B cell (primary cell): ENCODE results near the gene ABCB4. TPM values are rescaled to one million over a fixed set of nuclear protein-coding genes. Genes with fewer than 3 reads are reported as not detected.

Experiments
- ATAC-seq: fragments of 200-7000 bp; cut with Tn5 transposase; one replicate; pipeline ENCODE4 v1.10.0; 2021; ENCODE audit warnings: low read depth, mild to moderate bottlenecking, moderate number of reproducible peaks, moderate library complexity
- CTCF ChIA-PET: fragments of 350-600 bp; sonication (Branson Sonifier 250); formaldehyde crosslinking; loops from one replicate; lab custom pipeline; 2021; ENCODE audit warnings: antibody characterized with exemption, inconsistent platforms; lab: Charles Lee
- POLR2A ChIA-PET: fragments of 350-600 bp; sonication (Branson Sonifier 250); formaldehyde crosslinking; loops from one replicate; lab custom pipeline; 2021; ENCODE audit warnings: antibody characterized with exemption; lab: Charles Lee
- DNase-seq: peaks from one replicate; pipeline ENCODE4 v3.0.0; 2013
- H2AFZ ChIP-seq: 2 replicates; pipeline ENCODE4 v1.6.1; 2012; ENCODE audit warnings: mild to moderate bottlenecking, low read depth, low read length; ENCODE audit not compliant: insufficient read depth, poor library complexity, severe bottlenecking
- H3K27ac ChIP-seq, 2 donors: 1 replicate in 1 of 2; 2 replicates in 1 of 2; pipeline ENCODE4 v1.5.1; 2012 to 2013; ENCODE audit warnings: low read length in 2 of 2, mild to moderate bottlenecking in 2 of 2, moderate library complexity in 1 of 2
- H3K27me3 ChIP-seq, 4 experiments: fragments of 200-600 bp in 1 of 4; sonication (generic) in 1 of 4; replicated peaks in 1 of 4; 1 replicate in 2 of 4; 2 replicates in 2 of 4; pipeline versions ENCODE4 v1.6.1 to v1.7.0; 2013 to 2016; ENCODE audit warnings: low read length in 3 of 4, mild to moderate bottlenecking in 2 of 4, mixed read lengths in 1 of 4, moderate library complexity in 1 of 4; ENCODE audit not compliant: insufficient read depth in 4 of 4, control insufficient read depth in 3 of 4; ENCODE audit errors: control extremely low read depth in 1 of 4
- H3K36me3 ChIP-seq, 2 experiments: replicated peaks in 1 of 2; 1 replicate in 1 of 2; 2 replicates in 1 of 2; pipeline versions ENCODE4 v1.6.1 to v1.7.1; 2013; ENCODE audit warnings: low read length in 1 of 2; ENCODE audit not compliant: insufficient read depth in 2 of 2, control insufficient read depth in 1 of 2; ENCODE audit errors: control extremely low read depth in 1 of 2, extremely low read depth in 1 of 2
- H3K4me1 ChIP-seq, 2 donors: fragments of 200-600 bp in 1 of 2; sonication (generic) in 1 of 2; 1 replicate in 1 of 2; 2 replicates in 1 of 2; pipeline versions ENCODE4 v1.5.1 to v1.6.1; 2013 to 2017; ENCODE audit warnings: low read length in 2 of 2; ENCODE audit not compliant: control insufficient read depth in 2 of 2, insufficient read depth in 2 of 2
- H3K4me2 ChIP-seq: replicated peaks from 2 replicates; pipeline ENCODE3; 2012; ENCODE audit warnings: mild to moderate bottlenecking, low read depth, low read length; ENCODE audit not compliant: poor library complexity, severe bottlenecking
- H3K4me3 ChIP-seq, 5 experiments: fragments of 200-600 bp in 1 of 5; sonication (generic) in 1 of 5; 1 replicate in 3 of 5; 2 replicates in 2 of 5; pipeline versions ENCODE4 v1.5.1 to v1.7.0; 2011 to 2016; ENCODE audit warnings: low read length in 4 of 5, mild to moderate bottlenecking in 4 of 5, low read depth in 2 of 5, control low read depth in 1 of 5, moderate library complexity in 1 of 5; ENCODE audit not compliant: insufficient read depth in 1 of 5; ENCODE audit errors: control extremely low read depth in 1 of 5, extremely low read depth in 1 of 5
- H3K79me2 ChIP-seq: fragments of 200-600 bp; sonication (generic); one replicate; pipeline ENCODE4 v1.6.0; 2016; ENCODE audit warnings: low read length; ENCODE audit not compliant: control insufficient read depth, insufficient read depth
- H3K9ac ChIP-seq: fragments of 200-600 bp; sonication (generic); 2 replicates; pipeline ENCODE4 v1.6.1; 2017; ENCODE audit warnings: mild to moderate bottlenecking, low read length, moderate library complexity
- H3K9me3 ChIP-seq, 3 donors: one replicate each; pipeline versions ENCODE4 v1.6.1 to v1.7.1; 2013; ENCODE audit warnings: low read length in 2 of 3; ENCODE audit not compliant: control insufficient read depth in 2 of 3, insufficient read depth in 1 of 3; ENCODE audit errors: control extremely low read depth in 1 of 3
- H4K20me1 ChIP-seq: 2 replicates; pipeline ENCODE4 v1.6.0; 2012; ENCODE audit warnings: mild to moderate bottlenecking, low read length; ENCODE audit not compliant: insufficient read depth, control insufficient read depth, poor library complexity, severe bottlenecking
- H3K27ac Mint-ChIP-seq: one replicate; pipeline ENCODE4 v1.8.0; 2021; ENCODE audit warnings: mixed read lengths
- H3K27me3 Mint-ChIP-seq: one replicate; pipeline ENCODE4 v1.8.0; 2021; ENCODE audit warnings: mixed read lengths
- H3K4me1 Mint-ChIP-seq: one replicate; pipeline ENCODE4 v1.8.0; 2021; ENCODE audit warnings: mixed read lengths
- H3K4me3 Mint-ChIP-seq: one replicate; pipeline ENCODE4 v1.8.0; 2021; ENCODE audit warnings: mixed read lengths
- H3K9me3 Mint-ChIP-seq: one replicate; pipeline ENCODE4 v1.8.0; 2022; ENCODE audit warnings: mixed read lengths; ENCODE audit not compliant: insufficient read depth
- EZH2 ChIP-seq: IDR thresholded peaks from 2 replicates; pipeline ENCODE4 v1.6.1; 2012; ENCODE audit warnings: borderline replicate concordance, low read depth, mild to moderate bottlenecking, moderate library complexity, low read length; ENCODE audit not compliant: insufficient read depth, poor library complexity, severe bottlenecking
- WGBS: methylation state at CpG from one replicate; pipeline ENCODE4 v1.1.5; 2013; ENCODE audit warnings: missing lambda C conversion rate; ENCODE audit not compliant: insufficient coverage; 5-methylcytosine and 5-hydroxymethylcytosine counted together
- intact Hi-C: fragments of 100-400 bp; cut with micrococcal nuclease; formaldehyde crosslinking; loops from one replicate; pipeline ENCODE4 v1.10.0; 2022
- polyA plus RNA-seq: library from polyadenylated mRNA; depleted of rRNA; stranded (reverse); fragments of >200 nt; gene quantifications from 2 replicates; pipeline ENCODE4 v1.2.3, GENCODE V29; 2012
- total RNA-seq, 2 donors: library from RNA; stranded (reverse); fragments of 120-200 nt in 1 of 2; gene quantifications; 1 replicate in 1 of 2; 2 replicates in 1 of 2; pipeline versions ENCODE4 v1.2.3 to v1.2.4, GENCODE V29; 2013 to 2022
- TF ChIP-seq, protein P1 (sequence below): fragments of 200-600 bp; IDR thresholded peaks from one replicate; pipeline ENCODE4 v1.8.0; 2022; ENCODE audit warnings: antibody characterized with exemption, mild to moderate bottlenecking

The ABCB4 gene
- total and polyA plus RNA-seq, 2 donors (not counting 1 experiment from before 2014, with no cell fraction given): 16.6 to 40.0 TPM

GRCh38 chr7:87494454-87494853 lies 19.0 kb upstream of the ABCB4 start:
- H3K9me3 ChIP-seq: peaks cover 0 to 4% (median 0%) of the 10 kb centered on the region in 3 donors
- H3K4me2 ChIP-seq: no peak overlapping the region
- no CpG with 5 or more reads among the region's 1 CpG for WGBS
- H3K27me3 ChIP-seq: no peaks in the 10 kb centered on the region
- ChIA-PET CTCF (no interaction called here), POLR2A (no interaction called here)
- TF ChIP-seq EZH2: no peak
- TF ChIP-seq, protein P1, sequence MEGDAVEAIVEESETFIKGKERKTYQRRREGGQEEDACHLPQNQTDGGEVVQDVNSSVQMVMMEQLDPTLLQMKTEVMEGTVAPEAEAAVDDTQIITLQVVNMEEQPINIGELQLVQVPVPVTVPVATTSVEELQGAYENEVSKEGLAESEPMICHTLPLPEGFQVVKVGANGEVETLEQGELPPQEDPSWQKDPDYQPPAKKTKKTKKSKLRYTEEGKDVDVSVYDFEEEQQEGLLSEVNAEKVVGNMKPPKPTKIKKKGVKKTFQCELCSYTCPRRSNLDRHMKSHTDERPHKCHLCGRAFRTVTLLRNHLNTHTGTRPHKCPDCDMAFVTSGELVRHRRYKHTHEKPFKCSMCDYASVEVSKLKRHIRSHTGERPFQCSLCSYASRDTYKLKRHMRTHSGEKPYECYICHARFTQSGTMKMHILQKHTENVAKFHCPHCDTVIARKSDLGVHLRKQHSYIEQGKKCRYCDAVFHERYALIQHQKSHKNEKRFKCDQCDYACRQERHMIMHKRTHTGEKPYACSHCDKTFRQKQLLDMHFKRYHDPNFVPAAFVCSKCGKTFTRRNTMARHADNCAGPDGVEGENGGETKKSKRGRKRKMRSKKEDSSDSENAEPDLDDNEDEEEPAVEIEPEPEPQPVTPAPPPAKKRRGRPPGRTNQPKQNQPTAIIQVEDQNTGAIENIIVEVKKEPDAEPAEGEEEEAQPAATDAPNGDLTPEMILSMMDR: no peak
- H3K4me3 Mint-ChIP-seq: no peak overlapping the region
- H2AFZ ChIP-seq: no peak overlapping the region
- ATAC-seq: no peak
- no peak overlapping the region for H3K4me3 ChIP-seq
- no peaks in the 10 kb centered on the region for H3K36me3 ChIP-seq
- peaks cover 13 to 17% of the 10 kb centered on the region in 2 donors for H3K4me1 ChIP-seq
- intact Hi-C loops: no loop called here
- no peak overlapping the region for H3K9ac ChIP-seq
- H3K4me1 Mint-ChIP-seq: peaks cover 17% of the 10 kb centered on the region
- H4K20me1 ChIP-seq: no peaks in the 10 kb centered on the region
- H3K27ac Mint-ChIP-seq: no peak overlapping the region
- H3K79me2 ChIP-seq: no peaks in the 10 kb centered on the region
- H3K27ac ChIP-seq: no peak overlapping the region
- H3K9me3 Mint-ChIP-seq: no peaks in the 10 kb centered on the region
- no peaks in the 10 kb centered on the region for H3K27me3 Mint-ChIP-seq
- DNase-seq: no peak

DNA sequence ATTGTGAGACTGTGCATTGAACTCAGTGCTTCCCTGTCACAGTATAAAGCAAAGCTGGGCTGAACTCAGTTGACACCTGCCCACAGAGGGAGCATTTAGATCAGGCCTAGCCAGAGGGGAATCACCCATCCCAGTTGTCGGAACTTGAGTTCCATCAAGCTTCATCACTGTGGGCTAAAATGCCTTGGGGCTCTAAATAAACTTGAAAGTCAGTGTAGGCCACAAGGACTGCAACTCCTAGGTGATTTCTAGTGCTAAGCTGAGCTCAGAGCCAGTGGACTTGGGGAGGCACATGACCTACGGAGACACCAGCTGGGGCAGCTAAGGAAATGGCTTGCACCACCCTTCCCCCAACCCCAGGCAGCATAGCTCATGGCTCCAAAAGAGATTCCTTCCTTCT lies 7.7 kb upstream of the ABCB4 start:
- DNase-seq: no peak
- Histone ChIP-seq H3K4me1 (peaks cover 3% of the 10 kb centered on the region in 2 donors), H3K27ac (no peak overlapping the region), H3K27me3 (no peaks in the 10 kb centered on the region), H3K4me3 (no peak overlapping the region), H3K79me2 (no peaks in the 10 kb centered on the region), H3K36me3 (no peaks in the 10 kb centered on the region), H3K9ac (no peak overlapping the region), H3K4me2 (no peak overlapping the region), H3K9me3 (no peaks in the 10 kb centered on the region), H4K20me1 (no peaks in the 10 kb centered on the region), H2AFZ (no peak overlapping the region)
- no peaks in the 10 kb centered on the region for H3K9me3 Mint-ChIP-seq
- ATAC-seq: no peak
- TF ChIP-seq, protein P1: no peak
- TF ChIP-seq EZH2: no peak
- H3K4me1 Mint-ChIP-seq: peaks cover 8% of the 10 kb centered on the region
- H3K27ac Mint-ChIP-seq: no peak overlapping the region
- intact Hi-C loops: no loop called here
- CTCF ChIA-PET: no interaction called here
- H3K27me3 Mint-ChIP-seq: no peaks in the 10 kb centered on the region
- POLR2A ChIA-PET: no interaction called here
- 91% methylated on average over 1 of the region's 2 CpGs for WGBS
- H3K4me3 Mint-ChIP-seq: no peak overlapping the region
